ENCODE data around the gene RNF223.
"Not testable (repeated sequence)": the region's sequence is repeated elsewhere in the genome, so short reads cannot be mapped to it uniquely, and the experiment has no call there.

Gene RNF223

DNA sequence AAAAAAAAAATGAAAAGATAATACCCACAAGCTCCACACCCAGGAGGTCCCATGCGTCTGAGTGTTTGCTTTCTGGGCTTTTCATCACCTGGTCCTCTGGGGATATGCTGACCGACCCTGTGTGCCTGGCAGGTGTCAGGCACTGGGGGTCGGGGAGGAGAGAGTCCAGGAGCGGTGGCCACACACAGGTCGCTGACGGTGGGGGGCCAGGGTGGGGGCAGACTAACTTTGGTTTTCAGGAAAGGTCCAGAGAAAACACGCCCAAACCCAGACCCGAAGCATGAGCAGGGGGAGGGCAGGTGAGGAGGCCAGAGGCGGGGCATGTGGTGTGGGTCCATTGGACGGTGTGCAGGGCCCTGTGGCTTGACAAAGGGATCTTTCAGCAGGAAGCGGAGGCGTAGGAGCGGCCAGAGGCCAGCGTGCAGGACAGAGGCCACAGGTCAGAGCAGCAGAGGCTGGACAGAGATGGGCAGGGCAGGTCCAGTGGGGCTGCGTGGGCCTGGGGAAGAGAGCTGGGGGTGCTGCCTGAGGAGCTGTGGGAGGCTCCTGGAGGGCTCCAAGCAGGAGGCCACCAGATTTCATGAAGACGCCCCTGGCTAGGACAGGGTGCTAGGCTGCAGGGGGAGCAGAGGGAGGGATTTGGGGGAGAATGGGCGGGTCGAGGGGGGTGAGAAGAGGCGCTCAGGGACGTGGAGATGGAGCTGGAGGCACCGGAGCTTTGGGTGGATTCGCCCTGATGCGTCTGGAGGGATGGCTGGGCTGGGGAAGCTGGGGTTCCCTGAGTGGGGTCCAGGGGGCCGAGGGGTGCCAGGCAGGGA, 15.8 kb downstream of the RNF223 start:
- peak; percentile 19 for DNase-seq

DNA sequence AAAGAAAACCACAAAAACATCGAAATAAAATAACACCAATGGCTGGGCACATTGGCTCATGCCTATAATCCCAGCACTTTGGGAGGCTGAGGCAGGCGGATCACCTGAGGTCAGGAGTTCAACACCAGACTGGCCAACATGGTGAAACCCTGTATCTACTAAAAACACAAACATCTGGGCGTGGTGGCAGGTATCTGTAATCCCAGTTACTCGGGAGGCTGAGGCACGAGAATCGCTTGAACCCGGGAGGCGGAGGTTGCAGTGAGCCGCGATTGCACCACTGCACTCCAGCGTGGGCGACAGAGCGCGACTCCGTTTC, 16.4 kb downstream of the RNF223 start:
- not testable (repeated sequence) for DNase-seq

DNA sequence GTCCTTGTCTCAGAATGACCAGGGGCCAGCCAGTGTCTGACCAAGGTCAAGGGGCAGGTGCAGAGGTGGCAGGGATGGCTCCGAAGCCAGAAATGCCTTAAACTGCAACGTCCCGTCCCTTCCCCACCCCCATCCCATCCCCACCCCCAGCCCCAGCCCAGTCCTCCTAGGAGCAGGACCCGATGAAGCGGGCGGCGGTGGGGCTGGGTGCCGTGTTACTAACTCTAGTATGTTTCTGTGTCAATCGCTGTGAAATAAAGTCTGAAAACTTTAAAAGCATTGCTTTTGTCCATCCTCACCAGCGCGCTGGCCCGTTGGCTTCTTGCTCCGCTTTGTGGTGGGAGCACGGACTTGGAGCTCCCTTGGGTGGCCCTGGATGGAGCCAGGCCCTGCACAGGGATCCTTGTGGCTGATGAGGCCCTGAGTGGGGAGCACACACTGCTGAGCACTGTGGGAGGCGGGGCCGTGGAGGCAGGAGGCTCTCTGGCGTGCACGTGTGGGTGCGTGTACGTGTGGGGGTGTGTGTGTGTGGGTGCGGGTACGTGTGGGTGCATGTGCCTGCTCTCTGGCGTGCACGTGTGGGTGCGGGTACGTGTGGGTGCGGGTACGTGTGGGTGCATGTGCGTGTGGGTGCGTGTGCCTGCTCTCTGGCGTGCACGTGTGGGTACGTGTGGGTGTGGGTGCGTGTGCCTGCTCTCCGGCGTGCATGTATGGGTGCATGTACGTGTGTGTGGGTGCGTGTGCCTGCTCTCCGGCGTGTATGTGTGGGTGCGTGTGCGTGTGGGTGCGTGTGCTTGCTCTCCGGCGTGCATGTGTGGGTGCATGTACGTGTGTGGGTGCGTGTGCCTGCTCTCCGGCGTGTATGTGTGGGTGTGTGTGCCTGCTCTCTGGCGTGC, 18.0 kb downstream of the RNF223 start:
- DNase-seq, result no peak

- DNase-seq, result no peak
These were observed 19.1 kb downstream of the RNF223 start for GRCh38 chr1:1054971-1055370.

- DNase-seq, result no peak
These were observed 19.9 kb downstream of the RNF223 start for GRCh38 chr1:1054099-1054700.

GRCh38 chr1:1053682-1054081, 20.4 kb downstream of the RNF223 start:
- DNase-seq, result no peak

DNA sequence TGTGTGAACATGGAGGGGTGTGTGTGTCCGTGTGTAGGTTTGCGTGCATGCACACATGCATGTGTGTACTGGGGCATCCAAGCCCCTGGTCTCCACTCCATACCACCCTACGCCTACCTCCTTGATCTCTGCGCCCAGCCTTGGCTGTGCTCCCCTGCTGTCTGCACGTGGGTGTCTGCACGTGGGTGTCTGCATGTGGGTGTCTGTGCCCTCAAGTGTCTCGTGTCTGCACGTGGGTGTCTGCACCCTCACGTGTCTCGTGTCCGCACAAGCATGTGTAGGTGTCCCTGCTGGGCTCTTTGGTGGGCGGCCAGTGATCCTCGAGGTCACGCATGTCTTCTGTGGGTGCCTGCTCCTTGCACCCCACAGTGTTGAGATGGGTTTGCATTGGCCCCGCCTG, 21.1 kb downstream of the RNF223 start:
- no peak for DNase-seq

- no peak for DNase-seq
These were observed 21.9 kb downstream of the RNF223 start for GRCh38 chr1:1052003-1052840.

- DNase-seq, result no peak
These were observed 22.8 kb downstream of the RNF223 start for GRCh38 chr1:1051127-1051810.

DNA sequence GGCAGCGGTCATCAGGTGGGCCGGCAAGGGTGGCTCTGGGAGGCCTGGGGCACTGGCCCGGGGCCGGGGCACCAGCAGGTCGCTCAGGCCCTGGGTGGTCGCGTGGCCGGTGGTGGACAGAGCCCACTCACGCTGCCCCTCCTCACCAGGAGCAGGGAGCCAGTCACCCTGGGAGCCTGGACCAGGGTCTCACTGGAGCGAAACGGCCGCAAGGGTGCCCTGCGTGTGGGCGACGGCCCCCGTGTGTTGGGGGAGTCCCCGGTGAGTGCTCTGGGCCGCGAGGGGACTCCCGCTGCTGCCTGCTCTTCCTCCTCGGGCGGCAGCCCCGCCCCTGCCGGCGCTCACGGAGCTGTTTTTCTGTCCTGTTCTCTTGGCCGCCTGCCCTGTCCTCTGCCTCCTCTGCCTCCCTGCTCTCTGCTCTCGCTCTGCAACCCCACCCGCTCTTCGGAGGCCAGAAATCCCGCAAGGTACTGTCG, 23.5 kb downstream of the RNF223 start:
- no peak for DNase-seq

- no peak for DNase-seq
These were observed 24.6 kb downstream of the RNF223 start for GRCh38 chr1:1049318-1050165.

- no peak for DNase-seq
These were observed 25.3 kb downstream of the RNF223 start for GRCh38 chr1:1048765-1049164.

DNA sequence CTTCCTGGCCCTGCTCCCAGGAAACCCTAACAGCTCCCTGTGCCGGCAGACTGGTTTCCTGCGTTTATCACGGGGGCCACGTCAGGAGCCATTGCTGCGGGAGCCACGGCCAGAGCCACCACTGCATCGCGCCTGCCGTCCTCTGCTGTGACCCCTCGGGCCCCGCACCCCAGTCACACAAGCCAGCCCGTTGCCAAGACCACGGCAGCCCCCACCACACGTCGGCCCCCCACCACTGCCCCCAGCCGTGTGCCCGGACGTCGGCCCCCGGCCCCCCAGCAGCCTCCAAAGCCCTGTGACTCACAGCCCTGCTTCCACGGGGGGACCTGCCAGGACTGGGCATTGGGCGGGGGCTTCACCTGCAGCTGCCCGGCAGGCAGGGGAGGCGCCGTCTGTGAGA, 26.1 kb downstream of the RNF223 start:
- DNase-seq, result no peak

DNA sequence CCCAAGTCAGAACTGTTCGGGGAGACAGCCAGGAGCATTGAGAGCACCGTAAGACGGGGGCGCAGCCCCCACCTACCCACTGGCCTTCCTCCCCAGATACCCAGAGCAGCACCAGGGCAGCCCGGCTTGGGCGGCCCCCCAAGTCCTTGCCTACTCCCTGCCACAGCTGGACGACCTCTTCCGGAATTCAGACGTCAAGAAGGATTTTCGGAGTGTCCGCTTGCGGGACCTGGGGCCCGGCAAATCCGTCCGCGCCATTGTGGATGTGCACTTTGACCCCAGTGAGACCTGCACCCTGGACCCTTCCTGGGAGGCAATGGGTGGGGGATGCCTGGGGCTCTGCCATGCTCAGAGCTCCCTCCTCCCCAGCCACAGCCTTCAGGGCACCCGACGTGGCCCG, 26.7 kb downstream of the RNF223 start:
- no peak for DNase-seq

DNA sequence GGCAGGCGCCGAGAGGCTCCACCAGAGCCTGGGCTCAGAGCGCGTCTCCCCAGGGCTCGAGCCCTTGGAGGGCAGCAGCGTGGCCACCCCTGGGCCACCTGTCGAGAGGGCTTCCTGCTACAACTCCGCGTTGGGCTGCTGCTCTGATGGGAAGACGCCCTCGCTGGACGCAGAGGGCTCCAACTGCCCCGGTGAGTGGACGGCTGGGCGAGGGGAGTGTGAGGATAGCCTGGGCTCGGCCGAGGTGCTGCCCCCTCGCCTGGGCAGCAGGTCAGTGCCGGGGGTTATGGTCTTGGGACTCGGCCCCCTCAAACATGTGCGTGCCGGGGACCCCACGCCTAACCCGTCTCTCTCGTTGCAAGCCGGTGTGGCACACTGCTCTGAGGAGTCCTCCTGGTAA, 27.3 kb downstream of the RNF223 start:
- DNase-seq, result no peak

GRCh38 chr1:1046243-1046642, 27.9 kb downstream of the RNF223 start:
- no peak for DNase-seq

DNA sequence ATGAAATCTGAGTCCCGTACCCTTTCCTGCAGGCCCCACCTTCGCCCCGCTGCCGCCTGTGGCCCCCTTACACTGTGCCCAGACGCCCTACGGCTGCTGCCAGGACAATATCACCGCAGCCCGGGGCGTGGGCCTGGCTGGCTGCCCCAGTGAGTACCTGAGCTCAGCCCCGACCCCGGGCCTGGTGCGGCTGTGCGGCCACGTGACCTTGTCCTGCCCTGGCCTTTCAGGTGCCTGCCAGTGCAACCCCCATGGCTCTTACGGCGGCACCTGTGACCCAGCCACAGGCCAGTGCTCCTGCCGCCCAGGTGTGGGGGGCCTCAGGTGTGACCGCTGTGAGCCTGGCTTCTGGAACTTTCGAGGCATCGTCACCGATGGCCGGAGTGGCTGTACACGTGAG, 29.0 kb downstream of the RNF223 start:
- DNase-seq, result no peak

DNA sequence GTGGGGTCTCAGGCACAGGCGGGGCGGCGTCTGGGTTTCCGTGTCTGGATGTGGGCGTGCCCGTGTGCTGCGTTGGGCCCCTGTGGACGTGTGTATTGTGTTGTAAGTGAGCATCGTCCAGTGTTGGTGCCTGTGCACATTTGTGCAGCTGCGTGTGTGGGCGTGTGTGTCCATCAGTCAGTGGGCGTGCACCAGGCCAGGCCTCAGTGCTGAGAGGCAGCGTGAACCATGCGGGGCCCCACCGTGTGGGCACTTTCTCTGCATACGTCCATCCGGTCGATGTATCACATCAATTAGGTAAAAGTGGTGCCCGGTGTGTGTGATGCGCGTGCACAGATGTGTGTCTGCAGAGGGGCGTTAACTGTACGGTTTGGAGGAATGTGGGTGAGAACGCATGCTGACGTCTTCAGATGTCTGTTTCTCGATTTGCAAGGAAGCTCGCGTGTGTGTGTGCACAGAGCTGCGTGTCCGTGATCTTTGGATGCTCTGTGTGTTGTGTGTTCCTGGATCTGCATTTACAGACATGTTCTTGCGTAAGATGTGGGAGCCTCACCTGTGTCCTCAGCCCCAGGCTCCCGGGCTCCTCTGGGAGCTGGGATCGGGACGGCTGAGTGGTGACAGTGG, 29.5 kb downstream of the RNF223 start:
- no peak for DNase-seq

DNA sequence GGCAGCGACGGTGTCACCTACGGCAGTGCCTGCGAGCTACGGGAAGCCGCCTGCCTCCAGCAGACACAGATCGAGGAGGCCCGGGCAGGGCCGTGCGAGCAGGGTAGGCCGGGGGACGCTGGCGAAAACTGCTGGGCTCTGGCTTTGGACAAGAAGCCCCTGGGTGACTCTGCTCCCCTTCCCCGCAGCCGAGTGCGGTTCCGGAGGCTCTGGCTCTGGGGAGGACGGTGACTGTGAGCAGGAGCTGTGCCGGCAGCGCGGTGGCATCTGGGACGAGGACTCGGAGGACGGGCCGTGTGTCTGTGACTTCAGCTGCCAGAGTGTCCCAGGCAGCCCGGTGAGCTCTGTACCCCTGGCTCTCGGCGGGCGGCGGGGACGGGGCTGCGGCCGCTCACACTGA, 30.2 kb downstream of the RNF223 start:
- DNase-seq, result no peak

- no peak for DNase-seq
These were observed 30.7 kb downstream of the RNF223 start for GRCh38 chr1:1043411-1043810.

GRCh38 chr1:1042835-1043234, 31.3 kb downstream of the RNF223 start:
- no peak for DNase-seq
